A673 (cell line): ENCODE measurements around the gene GRK4. TPM values are rescaled to one million over a fixed set of nuclear protein-coding genes. Genes with fewer than 3 reads are reported as not detected.

Experiments used
- BruUV-seq: library from RNA; stranded (reverse); fragments of 400-500 nt; replicated peaks from 2 replicates; lab custom pipeline; 2021; lab: Mats Ljungman, UMichigan
- CTCF ChIA-PET: fragments of 300-600 bp; sonication (Branson Sonifier 250); formaldehyde crosslinking; loops from one replicate; lab custom pipeline; 2022; ENCODE audit warnings: antibody characterized with exemption; lab: Charles Lee
- POLR2A ChIA-PET: fragments of 300-600 bp; sonication (Branson Sonifier 250); formaldehyde crosslinking; loops from one replicate; lab custom pipeline; 2022; ENCODE audit warnings: antibody characterized with exemption; ENCODE audit not compliant: low non-redundant PET; lab: Charles Lee
- DNase-seq: peaks from one replicate; pipeline ENCODE4 v3.0.0-alpha.2; 2015; ENCODE audit warnings: low spot score
- H3K27ac ChIP-seq: fragments of 200-600 bp; sonication (generic); 2 replicates; pipeline ENCODE4 v1.5.1; 2016; ENCODE audit warnings: mixed run types, low read depth, mild to moderate bottlenecking, mixed read lengths, antibody characterized with exemption, low read length; ENCODE audit not compliant: poor library complexity, severe bottlenecking
- H3K27me3 ChIP-seq: fragments of 200-600 bp; sonication (generic); replicated peaks from 2 replicates; pipeline ENCODE4 v1.6.1; 2017; ENCODE audit warnings: mixed run types, low read depth, mild to moderate bottlenecking, mixed read lengths, antibody characterized with exemption, low read length; ENCODE audit not compliant: insufficient read depth, poor library complexity
- H3K36me3 ChIP-seq: fragments of 200-600 bp; sonication (generic); 2 replicates; pipeline ENCODE4 v1.6.1; 2016; ENCODE audit warnings: mixed run types, mild to moderate bottlenecking, mixed read lengths, antibody characterized with exemption, low read length; ENCODE audit not compliant: insufficient read depth, poor library complexity, severe bottlenecking
- H3K4me1 ChIP-seq: fragments of 200-600 bp; sonication (generic); 2 replicates; pipeline ENCODE4 v1.6.1; 2017; ENCODE audit warnings: mixed run types, mild to moderate bottlenecking, mixed read lengths, antibody characterized with exemption, low read length; ENCODE audit not compliant: insufficient read depth, poor library complexity, severe bottlenecking
- H3K4me3 ChIP-seq: fragments of 200-600 bp; sonication (generic); 2 replicates; pipeline ENCODE4 v1.5.1; 2016; ENCODE audit warnings: low read depth, mixed run types, mild to moderate bottlenecking, mixed read lengths, low read length; ENCODE audit not compliant: poor library complexity, severe bottlenecking
- H3K9me3 ChIP-seq: fragments of 200-600 bp; sonication (generic); 2 replicates; pipeline ENCODE4 v1.6.1; 2016; ENCODE audit warnings: mixed run types, low read depth, mild to moderate bottlenecking, mixed read lengths, antibody characterized with exemption, low read length; ENCODE audit not compliant: poor library complexity, severe bottlenecking
- EZH2 ChIP-seq: fragments of 200-600 bp; sonication (generic); IDR thresholded peaks from 2 replicates; pipeline ENCODE4 v1.6.1; 2017; ENCODE audit warnings: borderline replicate concordance, low read depth, mild to moderate bottlenecking, mixed read lengths, antibody characterized with exemption, low read length; ENCODE audit not compliant: poor library complexity, severe bottlenecking
- intact Hi-C: fragments of 100-400 bp; cut with micrococcal nuclease; formaldehyde crosslinking; loops from one replicate; pipeline ENCODE4 v1.10.0; 2022; ENCODE audit not compliant: unreplicated experiment
- total RNA-seq: library from RNA; stranded (reverse); gene quantifications from 2 replicates; pipeline ENCODE4 v1.2.3, GENCODE V29; 2021
- TF ChIP-seq, protein P1 (sequence below): fragments of 300-800, 200-600 bp; sonication (generic); conservative IDR thresholded peaks from 2 replicates; pipeline ENCODE4 v1.5.1; 2017; ENCODE audit warnings: low read depth, mild to moderate bottlenecking, antibody characterized with exemption, low read length, moderate library complexity, mixed read lengths

Gene GRK4
- total RNA-seq, 1 experiment from 2014 or later, result 5.9 TPM

GRCh38 chr4:3007724-3008123 lies 44.4 kb downstream of the GRK4 start:
- H3K4me1 ChIP-seq, result no peaks in the 10 kb centered on the region
- DNase-seq, result no peak
- H3K27me3 ChIP-seq, result no peaks in the 10 kb centered on the region
- CTCF ChIA-PET, result no interaction called here
- H3K36me3 ChIP-seq, result no peaks in the 10 kb centered on the region
- no peak overlapping the region for H3K27ac ChIP-seq
- H3K9me3 ChIP-seq, result no peaks in the 10 kb centered on the region
- H3K4me3 ChIP-seq, result no peak overlapping the region
- BruUV-seq, result no TSS peak
- POLR2A ChIA-PET, result no interaction called here
- intact Hi-C loops, result no loop called here
- TF ChIP-seq EZH2, result no peak
- TF ChIP-seq, protein P1, sequence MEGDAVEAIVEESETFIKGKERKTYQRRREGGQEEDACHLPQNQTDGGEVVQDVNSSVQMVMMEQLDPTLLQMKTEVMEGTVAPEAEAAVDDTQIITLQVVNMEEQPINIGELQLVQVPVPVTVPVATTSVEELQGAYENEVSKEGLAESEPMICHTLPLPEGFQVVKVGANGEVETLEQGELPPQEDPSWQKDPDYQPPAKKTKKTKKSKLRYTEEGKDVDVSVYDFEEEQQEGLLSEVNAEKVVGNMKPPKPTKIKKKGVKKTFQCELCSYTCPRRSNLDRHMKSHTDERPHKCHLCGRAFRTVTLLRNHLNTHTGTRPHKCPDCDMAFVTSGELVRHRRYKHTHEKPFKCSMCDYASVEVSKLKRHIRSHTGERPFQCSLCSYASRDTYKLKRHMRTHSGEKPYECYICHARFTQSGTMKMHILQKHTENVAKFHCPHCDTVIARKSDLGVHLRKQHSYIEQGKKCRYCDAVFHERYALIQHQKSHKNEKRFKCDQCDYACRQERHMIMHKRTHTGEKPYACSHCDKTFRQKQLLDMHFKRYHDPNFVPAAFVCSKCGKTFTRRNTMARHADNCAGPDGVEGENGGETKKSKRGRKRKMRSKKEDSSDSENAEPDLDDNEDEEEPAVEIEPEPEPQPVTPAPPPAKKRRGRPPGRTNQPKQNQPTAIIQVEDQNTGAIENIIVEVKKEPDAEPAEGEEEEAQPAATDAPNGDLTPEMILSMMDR, result no peak

DNA sequence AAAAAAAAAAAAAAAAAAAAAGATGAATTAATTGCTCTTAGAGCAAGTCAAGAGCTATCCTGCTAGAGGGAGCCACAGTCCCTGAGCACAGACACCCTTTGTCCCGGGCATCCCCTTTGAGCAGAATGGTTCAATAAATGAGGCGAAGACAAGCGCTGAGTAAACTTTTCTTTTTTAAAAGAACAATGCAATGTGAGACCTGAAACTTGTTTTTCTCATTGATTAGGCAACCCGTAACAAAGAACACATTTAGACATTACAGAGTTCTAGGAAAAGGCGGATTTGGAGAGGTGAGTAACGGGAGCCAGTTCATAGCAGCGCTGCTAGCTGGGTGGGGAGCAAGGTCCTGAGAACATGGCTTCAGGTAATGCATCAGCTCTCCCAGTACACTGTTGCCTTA lies 46.1 kb downstream of the GRK4 start:
- no peak for TF ChIP-seq EZH2
- TF ChIP-seq, protein P1, result 0 out of 2 replicates have a peak, but pooled peaks have one; percentile 18
- peak; percentile 12 for DNase-seq
- Histone ChIP-seq H3K27ac (no peak overlapping the region), H3K9me3 (no peaks in the 10 kb centered on the region), H3K27me3 (no peaks in the 10 kb centered on the region), H3K4me3 (no peak overlapping the region), H3K36me3 (no peaks in the 10 kb centered on the region), H3K4me1 (no peaks in the 10 kb centered on the region)
- ChIA-PET CTCF (interaction anchor here (0.6 kb wide), 2 partner anchors 34 to 35 kb away, joined by 4 read pairs; no protein-coding TSS in a partner anchor), POLR2A (no interaction called here)
- BruUV-seq, result no TSS peak
- intact Hi-C loops, result no loop called here

GRCh38 chr4:3010577-3010976 lies 47.2 kb downstream of the GRK4 start:
- CTCF ChIA-PET, result no interaction called here
- intact Hi-C loops, result no loop called here
- no peak for DNase-seq
- no TSS peak for BruUV-seq
- Histone ChIP-seq H3K4me1 (no peaks in the 10 kb centered on the region), H3K9me3 (no peaks in the 10 kb centered on the region), H3K36me3 (no peaks in the 10 kb centered on the region), H3K27ac (no peak overlapping the region), H3K4me3 (no peak overlapping the region), H3K27me3 (no peaks in the 10 kb centered on the region)
- TF ChIP-seq, protein P1, result no peak
- no peak for TF ChIP-seq EZH2
- POLR2A ChIA-PET, result no interaction called here
